Gastrocnemius medialis (tissue), 4 donors: ENCODE results near the gene B3GALT4.

Experiments used
- CTCF ChIP-seq, 5 experiments: fragments of 450-650 bp in 3 of 5; fragments of 200-600 bp in 2 of 5; sonication (generic) in 2 of 5; IDR thresholded peaks in 4 of 5; conservative IDR thresholded peaks in 1 of 5; 1 replicate in 4 of 5; 2 replicates in 1 of 5; pipeline ENCODE4 v1.5.1; 2016 to 2019; ENCODE audit warnings: antibody characterized with exemption in 5 of 5, mild to moderate bottlenecking in 3 of 5, moderate library complexity in 3 of 5
- POLR2A ChIP-seq, 2 donors: fragments of 450-650 bp; IDR thresholded peaks; one replicate each; pipeline ENCODE4 v1.6.1; 2017; ENCODE audit warnings: antibody characterized with exemption in 2 of 2, mild to moderate bottlenecking in 2 of 2, moderate library complexity in 2 of 2

GRCh38 chr6:33324125-33324524 is 47.2 kb downstream of the B3GALT4 start:
- TF ChIP-seq CTCF (IDR thresholded peaks at IDR 0.05 in 4 of 5, conservative IDR thresholded peaks at IDR 0.05 in 1 of 5) (no peak), POLR2A (IDR thresholded peaks at IDR 0.05) (no peak)
